CD8-positive, alpha-beta memory T cell (primary cell): Measurements from ENCODE around the gene ARHGAP26. TPM values are rescaled to one million over a fixed set of nuclear protein-coding genes. Genes with fewer than 3 reads are reported as not detected.

Source experiments
- CTCF ChIA-PET: fragments of 350-600 bp; sonication (Branson Sonifier 250); formaldehyde crosslinking; loops from one replicate; lab custom pipeline; 2021; ENCODE audit warnings: antibody characterized with exemption; lab: Charles Lee
- POLR2A ChIA-PET: fragments of 350-600 bp; sonication (Branson Sonifier 250); formaldehyde crosslinking; loops from one replicate; lab custom pipeline; 2021; ENCODE audit warnings: antibody characterized with exemption; lab: Charles Lee
- DNase-seq, 5 donors: peaks; one replicate each; pipeline versions ENCODE4 v3.0.0 to v3.0.0-alpha.2; 2020 to 2022; ENCODE audit warnings: mixed read lengths in 1 of 5
- H3K27ac ChIP-seq: one replicate; pipeline ENCODE4 v1.7.0; 2013; ENCODE audit warnings: low read depth, mild to moderate bottlenecking, low read length, moderate library complexity
- H3K27me3 ChIP-seq: 2 replicates; pipeline ENCODE4 v1.7.0; 2013; ENCODE audit warnings: low read length, mild to moderate bottlenecking; ENCODE audit not compliant: insufficient read depth, poor library complexity, severe bottlenecking
- H3K36me3 ChIP-seq: 2 replicates; pipeline ENCODE4 v1.7.0; 2013; ENCODE audit warnings: mild to moderate bottlenecking, low read length, moderate library complexity; ENCODE audit not compliant: insufficient read depth
- H3K4me1 ChIP-seq: 2 replicates; pipeline ENCODE4 v1.7.0; 2013; ENCODE audit warnings: mild to moderate bottlenecking, low read length, moderate library complexity; ENCODE audit not compliant: insufficient read depth
- H3K4me3 ChIP-seq: 2 replicates; pipeline ENCODE4 v1.7.0; 2013; ENCODE audit warnings: mild to moderate bottlenecking, low read length
- H3K9me3 ChIP-seq: 2 replicates; pipeline ENCODE4 v1.7.0; 2013; ENCODE audit warnings: mild to moderate bottlenecking, low read length
- H3K27ac Mint-ChIP-seq, 8 donors: one replicate each; pipeline ENCODE4 v1.8.0; 2020 to 2021; ENCODE audit warnings: mixed read lengths in 8 of 8, mild to moderate bottlenecking in 6 of 8, inconsistent platforms in 3 of 8, moderate library complexity in 3 of 8
- H3K27me3 Mint-ChIP-seq, 2 donors: one replicate each; pipeline ENCODE4 v1.8.0; 2020 to 2021; ENCODE audit warnings: mixed read lengths in 2 of 2, mild to moderate bottlenecking in 1 of 2, moderate library complexity in 1 of 2
- H3K36me3 Mint-ChIP-seq, 3 donors: one replicate each; pipeline ENCODE4 v1.8.0; 2020 to 2021; ENCODE audit warnings: mixed read lengths in 3 of 3, inconsistent platforms in 1 of 3, mild to moderate bottlenecking in 1 of 3
- H3K4me1 Mint-ChIP-seq, 3 donors: one replicate each; pipeline ENCODE4 v1.8.0; 2020 to 2021; ENCODE audit warnings: mixed read lengths in 3 of 3, inconsistent platforms in 1 of 3, mild to moderate bottlenecking in 1 of 3
- H3K4me3 Mint-ChIP-seq, 7 donors: one replicate each; pipeline ENCODE4 v1.8.0; 2020 to 2021; ENCODE audit warnings: mixed read lengths in 7 of 7, mild to moderate bottlenecking in 6 of 7, moderate library complexity in 4 of 7, inconsistent platforms in 2 of 7
- H3K9me3 Mint-ChIP-seq, 5 donors: one replicate each; pipeline ENCODE4 v1.8.0; 2020 to 2022; ENCODE audit warnings: mixed read lengths in 5 of 5, mild to moderate bottlenecking in 3 of 5, moderate library complexity in 2 of 5, inconsistent platforms in 1 of 5
- polyA plus RNA-seq: library from polyadenylated mRNA; unstranded; fragments of 300-500 nt; fragmentation: Illumina TruSeq; gene quantifications from one replicate; pipeline ENCODE4 v1.2.3, GENCODE V29; 2021
- total RNA-seq, 2 experiments: library from RNA; stranded (reverse); gene quantifications; one replicate each; pipeline ENCODE4 v1.2.3, GENCODE V29; 2021

ARHGAP26 gene
- total and polyA plus RNA-seq, 3 experiments from 2014 or later, result 16.7 to 37.1 (median 19.7) TPM

DNA sequence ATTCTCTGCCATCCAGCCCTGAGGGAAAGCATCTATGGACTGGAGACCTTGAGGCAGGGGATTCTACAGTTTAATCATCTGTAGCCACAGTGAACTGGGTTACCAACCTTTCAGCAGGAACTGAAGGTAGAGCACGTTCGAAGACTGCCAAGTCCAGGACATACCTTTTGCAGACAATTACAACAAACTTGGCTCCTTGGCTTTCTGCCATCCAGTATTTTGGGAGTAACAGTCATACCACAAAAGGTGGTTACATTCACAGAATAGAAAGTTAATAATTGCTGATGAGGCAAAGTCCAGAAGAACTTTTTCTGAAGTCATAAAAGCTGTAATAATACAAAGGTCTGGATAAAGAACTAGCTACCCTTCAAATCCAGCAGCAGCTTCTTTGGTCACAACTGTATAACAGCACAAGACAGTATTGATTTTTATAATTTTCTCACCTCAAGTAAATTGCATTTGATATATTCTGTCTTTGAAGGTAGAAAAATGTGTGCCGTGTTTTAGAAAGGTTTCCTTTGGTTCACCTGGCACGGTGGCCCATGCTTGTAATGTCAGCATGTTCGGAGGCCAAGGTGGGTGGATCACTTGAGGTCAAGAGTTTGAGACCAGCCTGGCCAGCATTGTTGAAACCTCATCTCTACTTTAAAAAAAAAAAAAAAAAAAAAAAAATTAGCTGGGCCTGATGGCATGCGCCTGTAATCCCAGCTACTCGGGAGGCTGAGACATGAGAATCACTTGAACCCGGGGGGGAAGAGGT lies 396.7 kb downstream of the ARHGAP26 start:
- peaks cover 7 to 45% (median 13%) of the 10 kb centered on the region in 3 donors for H3K36me3 Mint-ChIP-seq
- H3K9me3 Mint-ChIP-seq, result no peaks in the 10 kb centered on the region
- no peaks in the 10 kb centered on the region for H3K27me3 ChIP-seq
- no peak overlapping the region for H3K4me3 Mint-ChIP-seq
- H3K27ac Mint-ChIP-seq, result peak overlapping the region in 1 of 8 donors; percentile 9
- no peak overlapping the region for H3K27ac ChIP-seq
- ChIA-PET CTCF (no interaction called here), POLR2A (interaction anchor here (0.6 kb wide), 1 partner anchor 236 kb away, joined by 3 read pairs; no protein-coding TSS in a partner anchor)
- H3K9me3 ChIP-seq, result no peaks in the 10 kb centered on the region
- no peaks in the 10 kb centered on the region for H3K36me3 ChIP-seq
- no peak for DNase-seq
- H3K4me1 ChIP-seq, result no peaks in the 10 kb centered on the region
- peaks cover 0 to 2% of the 10 kb centered on the region in 2 donors for H3K27me3 Mint-ChIP-seq
- no peak overlapping the region for H3K4me3 ChIP-seq
- H3K4me1 Mint-ChIP-seq, result peaks cover 0 to 2% (median 0%) of the 10 kb centered on the region in 3 donors

DNA sequence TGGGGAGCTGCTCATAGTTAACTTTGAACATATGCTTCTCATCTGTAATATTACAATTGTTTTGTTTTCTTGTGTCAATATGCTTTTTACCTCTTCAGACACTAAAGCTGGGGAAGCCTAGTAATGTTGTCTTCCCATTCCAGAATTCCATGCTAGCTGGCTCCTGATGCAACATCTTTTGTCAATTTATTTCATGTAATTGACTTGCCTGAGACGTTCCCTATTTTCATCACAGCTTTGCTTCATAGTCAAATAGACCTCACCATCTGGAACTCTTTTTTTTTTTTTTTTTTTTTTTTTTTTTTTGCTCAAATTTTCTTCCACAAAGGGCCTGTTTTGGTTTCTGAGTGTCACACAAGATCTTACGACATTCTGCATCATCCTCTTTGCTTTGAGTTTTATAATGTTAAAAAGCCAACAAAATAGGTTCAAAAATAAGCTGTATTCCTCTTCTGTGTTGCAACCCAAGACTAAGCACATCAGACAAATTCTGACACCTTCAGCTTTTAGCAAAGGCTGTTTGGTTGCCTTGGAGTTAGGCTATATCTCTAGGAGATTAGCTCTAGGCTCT lies 398.1 kb downstream of the ARHGAP26 start:
- Mint-ChIP-seq H3K4me3 (no peak overlapping the region), H3K36me3 (peaks cover 4 to 43% (median 11%) of the 10 kb centered on the region in 3 donors), H3K27ac (no peak overlapping the region), H3K9me3 (no peaks in the 10 kb centered on the region), H3K27me3 (no peaks in the 10 kb centered on the region), H3K4me1 (peaks cover 0 to 2% (median 0%) of the 10 kb centered on the region in 3 donors)
- Histone ChIP-seq H3K36me3 (no peaks in the 10 kb centered on the region), H3K27ac (no peak overlapping the region), H3K4me1 (no peaks in the 10 kb centered on the region), H3K4me3 (no peak overlapping the region), H3K27me3 (no peaks in the 10 kb centered on the region), H3K9me3 (no peaks in the 10 kb centered on the region)
- ChIA-PET POLR2A (no interaction called here), CTCF (no interaction called here)
- no peak for DNase-seq

DNA sequence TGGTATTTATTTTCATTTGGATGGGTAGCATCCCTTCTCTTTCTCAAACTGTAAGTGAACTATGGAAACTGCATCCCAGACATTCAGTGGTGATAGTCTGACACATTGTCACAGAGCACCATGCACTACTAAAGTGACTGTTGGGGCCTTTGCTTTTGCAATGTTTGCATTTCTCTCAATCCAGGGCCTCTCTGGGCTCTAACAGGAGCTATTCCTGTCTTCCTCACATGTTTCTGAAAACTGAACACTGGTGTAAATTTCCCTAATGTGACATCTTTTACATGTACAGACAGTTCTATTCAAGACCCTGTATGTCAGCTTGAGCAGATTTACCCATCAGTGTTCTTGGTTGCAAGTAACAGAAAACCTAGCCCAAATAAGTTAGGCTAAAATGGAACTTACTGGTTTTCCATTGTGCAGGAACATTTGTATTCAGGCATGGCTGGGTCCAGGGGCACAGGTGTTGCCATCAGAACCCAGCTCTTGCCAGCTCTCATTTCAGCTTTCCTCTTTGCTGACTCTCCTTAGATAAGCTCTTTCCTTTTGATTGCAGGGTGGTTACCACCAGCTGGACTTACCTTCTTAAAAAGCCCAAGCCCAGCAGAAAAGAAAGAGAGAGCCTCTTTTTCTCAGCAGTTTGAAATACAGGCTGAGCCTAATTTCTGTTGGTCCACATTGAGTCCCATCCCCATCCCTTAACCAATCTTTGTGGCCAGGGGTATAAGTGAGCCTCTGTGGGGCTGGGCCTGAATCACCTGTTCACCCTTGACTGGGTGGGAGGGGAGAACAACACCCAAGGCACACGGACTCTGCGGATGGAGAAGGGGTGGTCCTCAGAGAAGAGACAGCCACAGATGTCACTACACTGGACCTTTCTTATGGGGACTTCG lies 399.0 kb downstream of the ARHGAP26 start:
- no peaks in the 10 kb centered on the region for H3K36me3 ChIP-seq
- H3K4me1 ChIP-seq, result no peaks in the 10 kb centered on the region
- DNase-seq, result no peak
- ChIA-PET POLR2A (no interaction called here), CTCF (no interaction called here)
- Mint-ChIP-seq H3K4me1 (peaks cover 0 to 3% (median 2%) of the 10 kb centered on the region in 3 donors), H3K27me3 (no peaks in the 10 kb centered on the region), H3K36me3 (peaks cover 3 to 49% (median 11%) of the 10 kb centered on the region in 3 donors), H3K4me3 (no peak overlapping the region), H3K27ac (no peak overlapping the region), H3K9me3 (no peaks in the 10 kb centered on the region)
- no peaks in the 10 kb centered on the region for H3K9me3 ChIP-seq
- H3K27me3 ChIP-seq, result no peaks in the 10 kb centered on the region
- no peak overlapping the region for H3K4me3 ChIP-seq
- no peak overlapping the region for H3K27ac ChIP-seq

DNA sequence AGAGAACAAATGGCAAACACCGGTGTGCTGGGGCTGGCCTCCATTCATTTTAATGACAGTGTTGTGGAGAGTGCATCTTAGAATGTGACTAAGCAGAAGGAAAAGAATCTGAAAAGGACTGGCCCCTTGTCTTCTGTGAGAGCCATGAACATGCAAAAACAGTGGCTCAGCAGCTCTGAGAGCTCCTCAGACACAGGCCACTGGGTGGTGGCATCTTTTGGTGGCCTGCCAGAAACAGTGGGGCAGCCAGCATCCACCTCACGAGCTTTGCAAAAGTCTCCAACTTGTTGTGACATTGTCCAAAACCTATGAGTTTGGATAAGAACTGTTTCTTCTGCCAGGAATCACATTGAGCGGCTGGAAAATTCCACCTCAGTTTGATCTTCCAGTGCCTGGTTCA lies 399.9 kb downstream of the ARHGAP26 start:
- CTCF ChIA-PET, result no interaction called here

DNA sequence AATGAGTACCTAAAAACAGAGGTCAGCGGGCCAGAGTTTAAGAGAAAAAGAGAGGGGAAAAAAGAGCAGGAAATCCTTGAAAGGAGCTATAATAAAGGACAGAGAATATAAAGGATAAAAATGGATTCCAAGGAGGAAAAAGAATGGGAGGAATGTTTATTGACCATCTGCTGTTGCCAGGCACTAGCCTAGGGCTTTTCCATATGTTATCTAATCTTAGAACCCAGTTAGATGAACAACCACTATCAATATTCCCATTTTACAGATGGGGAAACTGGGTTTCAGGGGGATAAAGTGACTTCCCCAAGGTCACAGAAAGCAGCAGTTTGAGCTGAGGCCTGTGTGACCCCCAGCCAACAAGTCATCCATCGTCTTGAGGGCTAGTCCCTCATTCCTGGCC lies 400.8 kb downstream of the ARHGAP26 start:
- H3K27me3 ChIP-seq, result no peaks in the 10 kb centered on the region
- H3K4me3 Mint-ChIP-seq, result no peak overlapping the region
- H3K27me3 Mint-ChIP-seq, result no peaks in the 10 kb centered on the region
- H3K4me3 ChIP-seq, result no peak overlapping the region
- ChIA-PET CTCF (interaction anchor here (1.5 kb wide), 1 partner anchor 12 kb away, joined by 3 read pairs; no protein-coding TSS in a partner anchor), POLR2A (no interaction called here)
- peaks cover 2 to 4% (median 3%) of the 10 kb centered on the region in 3 donors for H3K4me1 Mint-ChIP-seq
- H3K27ac Mint-ChIP-seq, result peak overlapping the region in 2 of 8 donors; percentile 25 to 83
- H3K9me3 ChIP-seq, result no peaks in the 10 kb centered on the region
- H3K4me1 ChIP-seq, result no peaks in the 10 kb centered on the region
- no peaks in the 10 kb centered on the region for H3K36me3 ChIP-seq
- no peak overlapping the region for H3K27ac ChIP-seq
- H3K9me3 Mint-ChIP-seq, result no peaks in the 10 kb centered on the region
- H3K36me3 Mint-ChIP-seq, result peaks cover 3 to 43% (median 13%) of the 10 kb centered on the region in 3 donors
- no peak for DNase-seq

More for the DNA sequence above, 399.9 kb downstream of the ARHGAP26 start:
- Histone ChIP-seq H3K27me3 (no peaks in the 10 kb centered on the region), H3K27ac (no peak overlapping the region), H3K36me3 (no peaks in the 10 kb centered on the region), H3K4me3 (no peak overlapping the region), H3K9me3 (no peaks in the 10 kb centered on the region), H3K4me1 (no peaks in the 10 kb centered on the region)
- no peak for DNase-seq
- POLR2A ChIA-PET, result no interaction called here
- Mint-ChIP-seq H3K27me3 (no peaks in the 10 kb centered on the region), H3K4me3 (no peak overlapping the region), H3K36me3 (peaks cover 3 to 48% (median 13%) of the 10 kb centered on the region in 3 donors), H3K9me3 (no peaks in the 10 kb centered on the region), H3K4me1 (peaks cover 2 to 4% (median 3%) of the 10 kb centered on the region in 3 donors), H3K27ac (no peak overlapping the region)

DNA sequence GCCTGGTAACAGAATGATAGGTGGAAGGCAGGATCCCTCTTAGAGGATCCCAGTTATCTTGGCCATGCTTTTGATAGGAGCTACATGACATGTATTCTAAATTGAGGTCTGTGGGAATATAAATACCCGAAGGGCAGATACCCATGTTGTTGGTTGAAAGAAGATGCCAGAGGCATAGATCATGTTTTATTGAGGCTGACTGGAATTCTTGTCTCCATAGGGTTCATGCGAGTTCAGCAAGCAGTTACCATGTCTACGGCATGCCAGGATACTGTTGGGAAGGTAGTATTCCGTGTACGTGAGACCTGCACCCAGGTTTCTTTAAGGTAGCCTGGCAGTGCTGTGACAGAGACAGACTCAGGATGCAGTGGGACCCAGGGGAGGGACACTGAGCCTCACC lies 402.6 kb downstream of the ARHGAP26 start:
- Mint-ChIP-seq H3K27me3 (no peaks in the 10 kb centered on the region), H3K36me3 (peaks cover 3 to 44% (median 13%) of the 10 kb centered on the region in 3 donors), H3K4me3 (no peak overlapping the region), H3K9me3 (no peaks in the 10 kb centered on the region), H3K27ac (peak overlapping the region in 2 of 8 donors; percentile 28 to 74), H3K4me1 (peaks cover 2 to 4% (median 3%) of the 10 kb centered on the region in 3 donors)
- Histone ChIP-seq H3K27me3 (no peaks in the 10 kb centered on the region), H3K4me3 (no peak overlapping the region), H3K4me1 (no peaks in the 10 kb centered on the region), H3K36me3 (no peaks in the 10 kb centered on the region), H3K27ac (no peak overlapping the region), H3K9me3 (no peaks in the 10 kb centered on the region)
- ChIA-PET POLR2A (interaction anchor here (0.6 kb wide), 1 partner anchor 399 kb away, joined by 3 read pairs; no protein-coding TSS in a partner anchor), CTCF (no interaction called here)
- DNase-seq, result no peak

DNA sequence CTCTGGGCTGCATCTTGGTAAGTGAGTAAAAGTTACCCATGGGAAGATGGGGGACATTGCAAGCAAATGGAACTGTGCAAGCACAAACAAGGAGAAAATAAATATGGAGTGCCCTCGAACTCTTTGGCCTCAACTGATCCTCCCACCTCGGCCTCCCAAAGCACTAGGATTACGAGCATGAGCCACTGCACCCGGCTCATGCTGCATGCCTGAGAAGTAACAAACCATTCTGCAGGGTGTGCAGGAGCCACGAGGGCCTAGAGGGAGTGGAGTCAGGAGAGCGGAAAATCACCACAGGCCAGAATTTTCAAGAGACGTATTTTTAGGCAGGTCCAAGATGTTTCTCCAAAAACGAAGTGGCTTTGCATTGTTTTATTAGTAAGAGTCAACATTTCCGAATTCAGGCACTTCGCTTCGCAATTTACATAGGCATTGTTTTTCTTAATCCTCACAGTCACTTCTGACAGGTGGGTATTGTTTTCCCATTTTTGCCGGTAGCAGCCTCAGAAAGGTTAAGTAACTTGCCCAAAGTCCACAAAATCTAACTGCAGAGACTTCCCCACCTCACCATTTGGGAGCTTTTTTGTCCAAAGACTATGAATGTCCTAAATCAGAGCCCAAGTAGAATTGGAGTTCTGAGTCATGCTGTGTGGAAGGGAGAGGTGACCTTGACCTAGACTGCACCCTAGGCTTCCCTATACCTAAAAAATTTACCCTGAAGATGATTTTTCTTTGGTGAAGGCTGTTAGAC lies 403.1 kb downstream of the ARHGAP26 start:
- Mint-ChIP-seq H3K4me1 (peaks cover 0 to 4% (median 3%) of the 10 kb centered on the region in 3 donors), H3K27ac (peak overlapping the region in 2 of 8 donors; percentile 42 to 74), H3K9me3 (no peaks in the 10 kb centered on the region), H3K36me3 (peaks cover 3 to 41% (median 13%) of the 10 kb centered on the region in 3 donors), H3K4me3 (no peak overlapping the region), H3K27me3 (no peaks in the 10 kb centered on the region)
- H3K27me3 ChIP-seq, result no peaks in the 10 kb centered on the region
- no peak overlapping the region for H3K4me3 ChIP-seq
- H3K9me3 ChIP-seq, result no peaks in the 10 kb centered on the region
- POLR2A ChIA-PET, result no interaction called here
- no peaks in the 10 kb centered on the region for H3K4me1 ChIP-seq
- no peak for DNase-seq
- H3K27ac ChIP-seq, result no peak overlapping the region
- CTCF ChIA-PET, result no interaction called here
- no peaks in the 10 kb centered on the region for H3K36me3 ChIP-seq
